ENCODE measurements around the gene APOA1.
"Not testable (repeated sequence)": the region's sequence is repeated elsewhere in the genome, so short reads cannot be mapped to it uniquely, and the experiment has no call there.

The APOA1 gene

DNA sequence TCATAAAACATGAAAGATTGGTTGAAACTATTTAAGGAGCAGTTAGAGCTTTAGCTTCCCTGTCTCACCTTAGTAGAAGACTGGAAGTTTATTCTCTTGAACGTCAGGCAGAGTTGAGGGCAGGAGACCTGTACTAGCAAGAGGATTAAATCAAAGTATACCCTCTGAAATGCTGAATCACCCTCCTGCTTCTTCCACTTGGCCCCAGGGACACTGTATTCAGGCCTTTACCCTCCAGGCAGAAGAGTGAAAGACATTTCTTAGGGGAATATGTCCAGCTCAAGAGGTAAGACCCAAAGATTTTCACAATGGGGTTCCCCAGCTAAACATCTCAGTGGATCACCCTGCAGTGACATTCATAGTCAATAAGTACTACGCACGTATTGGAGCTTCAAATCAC, 26.2 kb downstream of the APOA1 start:
- Histone ChIP-seq H3K4me3 (ENCODE audit: low read length) (no peak overlapping the region), H3K27me3 (ENCODE audit: insufficient read depth, low read length) (no peaks in the 10 kb centered on the region), H3K36me3 (ENCODE audit: insufficient read depth, low read length) (no peaks in the 10 kb centered on the region), H2AFZ (ENCODE audit: low read depth, low read length) (no peak overlapping the region), H3K9me3 (ENCODE audit: low read length) (no peaks in the 10 kb centered on the region), H3K4me1 (ENCODE audit: insufficient read depth, low read length) (no peaks in the 10 kb centered on the region)

DNA sequence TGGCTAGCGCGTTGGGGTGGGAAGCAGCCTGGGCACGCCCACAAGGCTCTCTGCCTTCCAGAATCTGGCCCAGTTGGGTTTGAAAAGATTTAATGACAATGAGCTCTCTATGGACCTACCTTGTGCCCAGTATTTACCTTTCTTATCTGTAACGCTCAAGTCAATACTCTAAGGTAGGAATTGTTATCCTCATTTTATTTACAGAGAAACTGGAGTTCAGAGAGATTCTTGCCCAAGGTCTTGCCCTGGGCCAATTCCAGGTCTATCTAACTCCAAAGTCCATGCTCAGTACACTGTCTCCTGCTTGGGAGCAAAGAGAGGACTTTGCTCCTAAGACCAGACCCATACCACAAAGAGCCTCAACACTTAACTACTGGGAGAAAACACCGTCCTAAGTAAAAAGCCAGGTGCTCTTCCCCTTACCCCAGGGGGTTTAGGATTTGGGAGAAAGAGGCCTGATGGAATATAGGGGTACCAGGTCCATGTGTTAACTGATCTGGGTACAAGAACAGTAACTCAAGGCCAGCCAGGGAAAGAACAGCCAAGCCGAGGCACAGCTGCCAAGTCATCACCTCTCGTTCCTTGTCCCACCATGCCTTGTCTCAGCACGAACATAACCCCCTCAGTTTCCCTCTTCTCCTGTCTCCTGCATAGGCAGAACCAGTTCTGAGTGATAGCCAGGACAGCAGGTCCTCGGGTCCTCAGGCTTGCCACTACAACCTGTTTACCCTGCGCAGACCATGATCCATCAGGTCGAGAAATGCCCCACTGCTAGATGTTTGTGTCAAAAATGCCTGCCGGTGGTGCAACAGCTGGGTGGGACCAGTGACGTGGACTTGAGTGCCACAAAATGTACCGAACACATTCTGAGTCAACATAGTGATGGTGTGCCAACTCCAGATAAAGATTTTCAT, 28.9 kb downstream of the APOA1 start:
- Histone ChIP-seq H3K36me3 (ENCODE audit: insufficient read depth, low read length) (no peaks in the 10 kb centered on the region), H3K4me3 (ENCODE audit: low read length) (no peak overlapping the region), H3K9me3 (ENCODE audit: low read length) (no peaks in the 10 kb centered on the region), H3K4me1 (ENCODE audit: insufficient read depth, low read length) (no peaks in the 10 kb centered on the region), H2AFZ (ENCODE audit: low read depth, low read length) (no peak overlapping the region), H3K27me3 (ENCODE audit: insufficient read depth, low read length) (no peaks in the 10 kb centered on the region)

DNA sequence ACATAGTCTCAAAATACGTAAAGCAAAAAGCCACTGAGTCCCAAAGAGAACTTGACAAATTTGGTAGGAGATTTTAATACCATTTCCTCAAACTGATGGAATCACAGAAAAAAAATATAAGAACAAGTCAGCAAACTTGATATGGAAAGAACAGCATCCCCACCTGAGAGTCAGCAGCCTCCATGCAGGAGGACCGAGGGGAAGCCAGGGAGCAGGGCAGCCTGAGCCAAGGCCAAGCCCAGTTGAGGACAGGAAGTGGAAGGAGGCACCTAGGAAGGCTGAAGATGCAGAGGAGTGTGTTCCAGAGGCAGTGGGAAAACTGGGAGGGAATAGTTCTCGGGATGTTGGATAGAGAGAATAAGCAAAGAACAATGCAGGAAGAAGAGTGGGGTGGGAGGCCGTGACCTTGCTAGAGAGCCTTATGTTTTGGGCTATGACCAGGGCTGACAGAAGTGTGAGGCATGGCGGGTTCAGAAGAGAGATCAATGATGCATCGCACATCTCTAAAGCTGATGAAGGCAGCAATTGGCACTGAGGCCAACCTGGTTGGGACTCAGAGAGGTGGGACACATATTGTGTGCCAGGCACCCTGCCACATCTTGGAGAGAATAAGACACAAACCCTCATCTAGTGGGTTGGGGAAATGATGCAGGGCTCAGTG, 29.7 kb downstream of the APOA1 start:
- no peak overlapping the region for H2AFZ ChIP-seq (ENCODE audit: low read depth, low read length)
- no peaks in the 10 kb centered on the region for H3K4me1 ChIP-seq (ENCODE audit: insufficient read depth, low read length)
- no peaks in the 10 kb centered on the region for H3K27me3 ChIP-seq (ENCODE audit: insufficient read depth, low read length)
- no peak overlapping the region for H3K4me3 ChIP-seq (ENCODE audit: low read length)
- no peaks in the 10 kb centered on the region for H3K9me3 ChIP-seq (ENCODE audit: low read length)
- H3K36me3 ChIP-seq (ENCODE audit: insufficient read depth, low read length): no peaks in the 10 kb centered on the region

DNA sequence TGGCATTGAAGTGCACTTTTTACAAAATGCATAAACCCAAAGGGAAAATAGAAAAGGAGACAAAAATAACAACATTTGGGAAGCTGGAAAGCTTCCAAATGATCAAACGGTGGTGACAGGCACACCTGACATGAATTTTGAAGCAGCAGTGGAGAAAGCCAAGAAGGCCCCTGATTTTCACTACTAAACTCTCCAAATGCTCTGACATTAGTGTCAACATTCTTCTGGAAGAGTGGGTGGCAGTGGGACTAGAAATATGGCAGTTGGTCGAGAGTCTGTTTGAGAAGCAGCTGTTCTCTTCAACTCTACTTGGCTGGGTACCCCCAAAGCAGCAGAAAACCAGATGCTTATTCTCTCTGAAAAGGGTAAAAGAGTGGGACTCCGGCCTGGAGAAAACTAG, 33.4 kb downstream of the APOA1 start:
- no peak overlapping the region for H2AFZ ChIP-seq (ENCODE audit: low read depth, low read length)
- H3K4me1 ChIP-seq (ENCODE audit: insufficient read depth, low read length): no peaks in the 10 kb centered on the region

DNA sequence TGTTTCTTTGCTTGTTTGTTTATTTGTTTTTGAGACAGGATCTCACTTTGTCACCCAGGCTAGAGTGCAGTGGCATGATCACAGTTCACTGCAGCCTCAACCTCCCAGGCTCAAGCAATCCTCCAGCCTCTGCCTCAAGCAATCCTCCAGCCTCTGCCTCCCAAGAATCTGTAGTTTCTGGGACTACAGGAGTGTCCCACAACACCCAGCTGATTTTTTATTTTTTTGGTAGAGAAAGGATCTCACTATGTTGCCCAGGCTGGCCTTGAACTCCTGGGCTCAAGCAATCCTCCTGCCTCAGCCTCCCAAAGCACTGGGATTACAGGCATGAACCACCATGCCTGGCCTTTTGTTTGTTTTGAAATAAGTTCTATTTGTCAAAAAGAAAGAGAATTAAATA, 35.8 kb downstream of the APOA1 start:
- H2AFZ ChIP-seq (ENCODE audit: low read depth, low read length); H3K36me3 ChIP-seq (ENCODE audit: insufficient read depth, low read length); H3K4me3 ChIP-seq (ENCODE audit: low read length); H3K27me3 ChIP-seq (ENCODE audit: insufficient read depth, low read length); H3K4me1 ChIP-seq (ENCODE audit: insufficient read depth, low read length); H3K9me3 ChIP-seq (ENCODE audit: low read length): not testable (repeated sequence)

More for the DNA sequence above, 33.4 kb downstream of the APOA1 start:
- no peaks in the 10 kb centered on the region for H3K27me3 ChIP-seq (ENCODE audit: insufficient read depth, low read length)
- H3K9me3 ChIP-seq (ENCODE audit: low read length): no peaks in the 10 kb centered on the region
- H3K36me3 ChIP-seq (ENCODE audit: insufficient read depth, low read length): no peaks in the 10 kb centered on the region
- no peak overlapping the region for H3K4me3 ChIP-seq (ENCODE audit: low read length)

DNA sequence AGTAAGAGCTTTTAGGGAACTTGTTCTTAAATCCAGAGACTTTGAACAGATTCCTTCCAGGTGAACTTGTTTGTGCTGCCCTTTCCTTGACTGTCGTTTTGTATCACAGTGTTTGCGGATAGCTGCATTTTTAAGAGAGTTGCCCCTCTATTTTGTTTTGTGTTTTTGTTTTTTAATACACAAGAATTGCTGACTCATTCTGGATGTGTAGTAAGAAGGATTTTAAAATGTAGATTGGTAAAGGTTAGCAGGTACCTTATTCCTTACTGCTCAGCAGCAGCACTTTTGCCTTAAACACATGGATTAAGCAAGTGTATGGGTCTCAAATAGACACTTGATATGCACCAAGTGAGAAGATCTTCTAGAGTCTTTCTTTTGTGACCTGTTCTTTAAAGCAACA, 36.8 kb downstream of the APOA1 start:
- no peaks in the 10 kb centered on the region for H3K9me3 ChIP-seq (ENCODE audit: low read length)
- no peak overlapping the region for H2AFZ ChIP-seq (ENCODE audit: low read depth, low read length)
- H3K4me3 ChIP-seq (ENCODE audit: low read length): no peak overlapping the region
- no peaks in the 10 kb centered on the region for H3K4me1 ChIP-seq (ENCODE audit: insufficient read depth, low read length)
- H3K27me3 ChIP-seq (ENCODE audit: insufficient read depth, low read length): no peaks in the 10 kb centered on the region
- no peaks in the 10 kb centered on the region for H3K36me3 ChIP-seq (ENCODE audit: insufficient read depth, low read length)

DNA sequence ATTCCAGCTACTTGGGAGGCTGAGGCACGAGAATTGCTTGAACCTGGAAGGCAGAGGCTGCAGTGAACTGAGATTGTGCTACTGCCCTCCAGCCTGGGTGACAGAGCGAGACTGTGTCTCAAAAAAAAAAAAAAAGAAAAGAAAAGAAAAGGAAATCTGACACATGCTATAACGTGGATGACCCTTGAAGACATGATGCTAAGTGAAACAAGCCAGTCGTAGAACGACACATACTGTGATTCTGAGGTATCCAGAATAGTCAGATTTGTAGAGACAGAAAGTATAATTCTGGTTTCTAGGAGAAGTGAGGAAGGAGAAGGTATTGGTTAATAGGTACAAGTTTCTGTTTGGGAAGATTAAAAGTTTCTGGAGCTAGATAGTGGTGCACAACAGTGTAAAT, 39.1 kb downstream of the APOA1 start:
- H3K36me3 ChIP-seq (ENCODE audit: insufficient read depth, low read length): no peaks in the 10 kb centered on the region
- H3K27me3 ChIP-seq (ENCODE audit: insufficient read depth, low read length): no peaks in the 10 kb centered on the region
- H3K9me3 ChIP-seq (ENCODE audit: low read length): no peaks in the 10 kb centered on the region
- H2AFZ ChIP-seq (ENCODE audit: low read depth, low read length): no peak overlapping the region
- no peaks in the 10 kb centered on the region for H3K4me1 ChIP-seq (ENCODE audit: insufficient read depth, low read length)
- no peak overlapping the region for H3K4me3 ChIP-seq (ENCODE audit: low read length)

DNA sequence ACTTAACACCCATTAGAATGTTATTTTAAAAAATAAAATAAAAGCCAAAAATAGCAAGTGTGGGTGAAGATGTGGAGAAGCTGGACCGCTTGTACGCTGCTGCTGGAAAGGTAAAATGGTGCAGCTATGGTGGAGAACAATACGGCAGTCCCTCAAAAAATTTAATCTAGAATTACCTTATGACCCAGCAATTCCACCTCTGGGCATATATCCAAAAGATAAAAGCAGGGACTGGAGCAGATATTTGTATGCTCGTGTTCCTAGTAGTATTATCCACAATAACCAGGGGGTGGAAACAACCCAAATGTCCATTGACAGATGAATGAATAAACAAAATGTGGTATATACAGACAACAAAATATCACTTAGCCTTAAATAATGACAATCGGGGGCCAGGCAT, 39.6 kb downstream of the APOA1 start:
- Histone ChIP-seq H3K4me1 (ENCODE audit: insufficient read depth, low read length) (no peaks in the 10 kb centered on the region), H3K4me3 (ENCODE audit: low read length) (no peak overlapping the region), H3K9me3 (ENCODE audit: low read length) (no peaks in the 10 kb centered on the region), H2AFZ (ENCODE audit: low read depth, low read length) (no peak overlapping the region), H3K36me3 (ENCODE audit: insufficient read depth, low read length) (no peaks in the 10 kb centered on the region), H3K27me3 (ENCODE audit: insufficient read depth, low read length) (no peaks in the 10 kb centered on the region)

DNA sequence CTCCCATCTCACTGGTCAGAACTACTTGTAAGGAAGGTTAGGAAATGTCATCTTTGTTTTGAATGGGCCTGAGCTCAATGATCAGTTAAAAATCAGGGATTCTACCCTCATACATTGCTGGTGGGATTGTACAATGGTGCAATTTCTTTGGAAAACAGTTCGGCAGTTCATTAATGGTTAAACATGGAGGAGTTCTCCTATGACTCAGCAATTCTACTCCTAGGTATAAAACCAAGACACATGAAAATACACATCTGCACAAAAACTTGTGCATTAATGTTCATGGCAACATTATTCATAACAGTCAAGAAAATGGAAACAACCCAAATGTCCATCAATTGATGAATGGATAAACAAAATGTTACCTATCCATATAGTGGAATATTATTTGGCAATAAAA, 40.9 kb downstream of the APOA1 start:
- no peak overlapping the region for H3K4me3 ChIP-seq (ENCODE audit: low read length)
- H3K27me3 ChIP-seq (ENCODE audit: insufficient read depth, low read length): no peaks in the 10 kb centered on the region
- no peaks in the 10 kb centered on the region for H3K4me1 ChIP-seq (ENCODE audit: insufficient read depth, low read length)
- H3K36me3 ChIP-seq (ENCODE audit: insufficient read depth, low read length): no peaks in the 10 kb centered on the region
- H2AFZ ChIP-seq (ENCODE audit: low read depth, low read length): no peak overlapping the region
- H3K9me3 ChIP-seq (ENCODE audit: low read length): no peaks in the 10 kb centered on the region

DNA sequence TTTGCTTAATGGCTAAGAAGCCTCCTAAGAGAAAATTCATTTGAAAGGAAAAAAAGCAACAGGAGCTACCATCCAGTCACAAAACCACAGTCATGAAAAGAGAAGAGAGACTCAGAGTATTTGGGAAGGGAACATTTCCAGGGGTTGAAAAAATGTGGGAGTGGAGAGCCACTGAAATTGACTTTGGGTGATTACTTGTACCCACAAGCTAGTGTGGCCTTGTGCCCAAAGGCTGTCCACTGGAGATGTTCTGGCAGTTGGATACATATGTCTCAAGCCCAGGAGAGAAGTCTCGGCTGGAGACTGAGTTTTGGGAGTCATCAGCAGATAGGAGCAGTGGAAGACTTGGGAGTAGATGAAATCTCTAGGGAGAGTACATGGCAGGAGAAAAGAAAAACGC, 42.6 kb downstream of the APOA1 start:
- Histone ChIP-seq H3K9me3 (ENCODE audit: low read length) (no peaks in the 10 kb centered on the region), H3K4me3 (ENCODE audit: low read length) (no peak overlapping the region), H3K4me1 (ENCODE audit: insufficient read depth, low read length) (no peaks in the 10 kb centered on the region), H3K27me3 (ENCODE audit: insufficient read depth, low read length) (no peaks in the 10 kb centered on the region), H3K36me3 (ENCODE audit: insufficient read depth, low read length) (no peaks in the 10 kb centered on the region), H2AFZ (ENCODE audit: low read depth, low read length) (no peak overlapping the region)

DNA sequence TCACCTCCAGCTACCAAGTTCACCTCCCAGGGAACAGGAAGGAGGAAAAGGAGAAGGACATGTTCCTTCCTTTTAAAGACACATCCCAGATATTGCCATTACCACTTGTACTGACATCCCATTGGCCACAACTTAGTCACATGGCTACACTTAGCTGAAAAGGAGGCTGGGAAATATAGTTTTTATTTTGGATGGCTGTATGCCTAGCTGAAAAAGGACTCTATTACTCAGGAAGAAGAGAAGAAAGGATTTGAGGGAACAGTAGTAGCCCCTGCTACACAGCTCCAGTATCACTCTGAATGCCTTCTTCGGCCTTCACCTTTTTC, 43.7 kb downstream of the APOA1 start:
- Histone ChIP-seq H3K4me3 (ENCODE audit: low read length) (no peak overlapping the region), H3K9me3 (ENCODE audit: low read length) (no peaks in the 10 kb centered on the region), H2AFZ (ENCODE audit: low read depth, low read length) (no peak overlapping the region), H3K27me3 (ENCODE audit: insufficient read depth, low read length) (no peaks in the 10 kb centered on the region), H3K4me1 (ENCODE audit: insufficient read depth, low read length) (no peaks in the 10 kb centered on the region), H3K36me3 (ENCODE audit: insufficient read depth, low read length) (no peaks in the 10 kb centered on the region)

DNA sequence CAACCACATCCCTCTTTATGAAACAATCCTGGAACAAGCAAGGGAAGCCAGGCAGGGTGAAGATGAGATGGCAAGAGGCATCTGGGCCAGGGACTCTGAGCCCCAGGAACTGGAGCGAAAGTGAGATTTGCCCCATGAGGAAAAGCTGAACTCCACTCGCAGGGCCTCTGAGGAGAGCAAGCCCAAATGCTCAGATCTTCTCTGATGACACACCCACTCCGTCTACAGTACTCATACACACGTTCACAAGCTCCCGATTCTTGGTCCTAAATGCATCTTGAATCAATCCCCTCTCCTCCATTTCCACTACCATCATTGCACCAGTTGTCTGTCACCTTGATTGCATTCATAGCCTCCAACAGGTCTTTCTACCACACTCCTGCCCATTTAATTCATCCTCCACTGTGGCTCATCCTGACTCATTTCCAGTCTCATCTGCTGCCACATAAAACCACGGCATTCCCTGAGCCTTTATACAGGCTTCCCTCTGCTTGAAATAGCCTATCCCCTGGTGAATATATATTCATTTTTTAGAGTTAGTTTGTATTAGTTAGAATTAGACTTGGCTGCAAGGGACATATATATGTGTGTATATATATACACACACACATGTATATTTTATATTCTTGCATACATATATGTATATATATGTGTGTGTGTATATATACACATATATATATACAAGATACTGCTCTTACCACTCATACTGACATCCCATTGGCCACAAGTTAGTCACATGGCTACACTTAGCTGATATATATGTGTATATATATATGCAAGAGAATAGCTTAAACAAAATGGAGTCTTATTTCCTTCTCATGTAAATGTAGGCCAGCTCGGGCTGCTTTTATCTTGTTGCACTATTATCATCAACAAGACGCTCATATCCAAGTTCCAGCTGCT, 44.3 kb downstream of the APOA1 start:
- Histone ChIP-seq H3K4me3 (ENCODE audit: low read length) (no peak overlapping the region), H3K27me3 (ENCODE audit: insufficient read depth, low read length) (no peaks in the 10 kb centered on the region), H3K36me3 (ENCODE audit: insufficient read depth, low read length) (no peaks in the 10 kb centered on the region), H3K4me1 (ENCODE audit: insufficient read depth, low read length) (peaks cover 5% of the 10 kb centered on the region), H2AFZ (ENCODE audit: low read depth, low read length) (no peak overlapping the region), H3K9me3 (ENCODE audit: low read length) (no peaks in the 10 kb centered on the region)

Measured in neuron (in vitro differentiated cells).